NCI-H2107 treated with DMSO at 0.1 percent for 48 hours (cell line): Measurements from ENCODE around the gene MAPK8IP1.

Experiments
- DNase-seq: peaks from one replicate; lab custom pipeline; 2025; ENCODE audit not compliant: unreplicated experiment; lab: John Stamatoyannopoulos, UW

The MAPK8IP1 gene

GRCh38 chr11:45859661-45860140, 25.8 kb upstream of the MAPK8IP1 start:
- DNase-seq: peak; percentile 54

GRCh38 chr11:45860348-45860747, 25.1 kb upstream of the MAPK8IP1 start:
- DNase-seq: no peak

GRCh38 chr11:45860764-45861510, 24.5 kb upstream of the MAPK8IP1 start:
- DNase-seq: no peak

- no peak for DNase-seq
These were observed 21.4 kb upstream of the MAPK8IP1 start for GRCh38 chr11:45864041-45864440.

GRCh38 chr11:45869551-45869950, 15.9 kb upstream of the MAPK8IP1 start:
- no peak for DNase-seq

DNA sequence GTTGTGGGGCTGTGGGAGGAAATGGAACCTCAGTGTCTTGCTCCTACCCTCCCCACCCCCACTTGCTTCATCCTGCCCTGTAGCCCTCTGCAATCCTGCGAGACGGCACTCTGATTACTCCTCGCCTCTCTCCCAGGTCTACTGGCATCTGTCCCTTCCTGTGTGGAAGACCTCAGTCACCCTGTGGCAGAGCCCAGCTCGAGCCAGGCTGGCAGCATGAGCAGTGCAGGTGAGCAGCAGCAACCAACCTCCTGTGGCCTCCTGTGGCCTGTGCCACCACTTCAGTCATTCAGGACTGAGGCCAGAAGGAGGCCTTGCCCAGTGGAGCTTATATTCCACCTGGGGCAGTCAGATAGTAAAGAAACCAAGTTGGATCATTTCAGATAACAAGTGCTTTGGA, 14.7 kb upstream of the MAPK8IP1 start:
- no peak for DNase-seq

- DNase-seq: no peak
These were observed 13.8 kb upstream of the MAPK8IP1 start for GRCh38 chr11:45871638-45872037.

DNA sequence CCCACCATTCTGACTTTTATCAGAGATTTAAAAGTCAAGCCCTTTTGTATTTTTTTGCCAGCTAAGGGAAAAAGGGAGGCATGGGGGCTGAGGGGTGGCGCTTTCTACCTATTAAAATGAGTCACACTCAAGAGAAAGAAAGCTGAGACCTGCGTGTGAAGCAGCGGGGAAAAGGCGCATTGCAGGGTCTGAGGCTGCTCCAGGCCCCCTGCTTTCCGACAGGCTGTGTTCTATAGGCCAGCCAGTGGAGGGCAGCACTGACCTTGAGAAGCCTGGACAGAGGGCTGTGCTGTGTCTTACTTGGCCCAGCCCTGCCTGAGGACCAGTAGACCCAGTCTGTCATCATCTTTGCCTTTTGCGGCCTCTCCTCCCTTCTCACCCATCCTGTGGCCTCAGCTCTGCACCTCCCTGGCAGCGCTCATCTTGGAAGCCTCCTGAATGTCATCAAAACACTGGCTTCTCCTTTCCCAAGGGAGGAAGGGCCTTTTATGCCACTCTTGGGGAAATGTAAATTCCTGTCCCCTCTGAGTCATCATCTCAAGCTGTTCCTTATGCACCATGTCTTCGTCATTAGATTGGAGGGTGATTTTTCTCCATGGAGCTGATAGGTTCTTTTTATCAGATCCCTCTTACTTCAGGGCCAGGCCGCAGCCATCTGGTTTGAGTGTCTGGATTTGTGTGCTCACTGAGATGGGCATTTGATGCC, 12.6 kb upstream of the MAPK8IP1 start:
- DNase-seq: peak; percentile 46

- no peak for DNase-seq
These were observed 9.1 kb upstream of the MAPK8IP1 start for GRCh38 chr11:45876401-45876800.

DNA sequence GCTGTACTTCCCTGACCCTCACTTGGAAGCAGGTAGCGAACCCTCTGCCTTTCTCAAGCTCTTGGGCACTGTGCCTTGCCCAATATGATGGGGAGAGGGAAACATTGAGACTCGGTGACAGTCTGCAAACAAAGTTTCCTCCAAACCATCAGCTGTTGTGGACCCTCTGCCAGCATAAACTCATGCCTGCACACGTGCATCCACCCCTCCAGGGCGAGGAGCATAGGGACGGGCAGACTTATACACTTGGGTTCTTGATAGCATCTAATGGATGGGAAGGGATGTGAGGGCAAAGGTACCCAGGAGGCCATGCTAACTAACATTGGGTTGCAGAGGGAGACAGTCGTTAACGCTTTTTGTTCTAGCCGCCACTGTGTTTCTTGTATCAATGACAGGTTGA, 8.2 kb upstream of the MAPK8IP1 start:
- no peak for DNase-seq

GRCh38 chr11:45877845-45878244, 7.6 kb upstream of the MAPK8IP1 start:
- DNase-seq: no peak

GRCh38 chr11:45879803-45880686, 5.4 kb upstream of the MAPK8IP1 start:
- peak; percentile 24 for DNase-seq

- no peak for DNase-seq
These were observed 4.5 kb upstream of the MAPK8IP1 start for GRCh38 chr11:45880772-45881570.

- no peak for DNase-seq
These were observed 3.6 kb upstream of the MAPK8IP1 start for GRCh38 chr11:45881708-45882368.

GRCh38 chr11:45884596-45885185, 760 bp upstream of the MAPK8IP1 start:
- no peak for DNase-seq

DNA sequence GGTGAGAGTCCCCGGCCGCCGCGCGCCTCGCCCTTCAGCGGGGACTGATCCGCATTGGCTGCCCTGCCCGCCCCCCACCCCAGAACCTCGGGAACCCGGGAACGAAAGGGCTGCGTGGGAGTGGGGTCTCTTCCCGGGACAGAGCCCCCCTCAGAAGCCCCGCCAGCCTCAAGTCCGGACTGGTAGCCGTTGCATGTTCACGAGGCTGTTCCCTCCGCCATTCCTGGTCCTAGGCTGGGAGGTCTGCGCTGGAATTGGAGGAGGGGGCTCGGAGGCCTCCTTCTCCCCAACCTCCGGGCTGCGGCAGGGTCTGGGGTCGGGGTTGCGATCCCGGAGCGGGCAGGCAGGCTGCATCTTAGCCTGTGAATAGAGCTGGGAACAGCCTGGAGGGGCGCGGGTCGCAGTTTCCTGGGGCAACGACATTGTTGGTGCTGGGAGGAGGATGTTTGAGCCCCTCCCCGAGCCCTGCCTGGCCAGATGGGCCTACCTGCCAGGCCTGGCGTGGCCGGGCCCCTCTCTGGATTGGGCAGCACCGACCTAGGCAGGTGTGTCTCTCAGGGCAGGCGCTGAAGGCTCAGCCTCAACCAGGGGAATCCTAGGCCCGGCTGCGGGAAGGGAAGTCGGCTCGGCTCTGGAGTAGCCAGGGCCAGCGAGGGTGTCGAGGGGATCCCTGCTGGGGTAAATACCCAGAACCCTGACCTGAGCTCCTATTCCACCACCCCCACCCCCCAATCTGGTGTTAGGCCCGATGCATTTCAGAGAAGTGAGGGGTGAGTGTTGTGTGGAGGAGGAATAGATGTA, 670 bp downstream of the MAPK8IP1 start:
- no peak for DNase-seq

DNA sequence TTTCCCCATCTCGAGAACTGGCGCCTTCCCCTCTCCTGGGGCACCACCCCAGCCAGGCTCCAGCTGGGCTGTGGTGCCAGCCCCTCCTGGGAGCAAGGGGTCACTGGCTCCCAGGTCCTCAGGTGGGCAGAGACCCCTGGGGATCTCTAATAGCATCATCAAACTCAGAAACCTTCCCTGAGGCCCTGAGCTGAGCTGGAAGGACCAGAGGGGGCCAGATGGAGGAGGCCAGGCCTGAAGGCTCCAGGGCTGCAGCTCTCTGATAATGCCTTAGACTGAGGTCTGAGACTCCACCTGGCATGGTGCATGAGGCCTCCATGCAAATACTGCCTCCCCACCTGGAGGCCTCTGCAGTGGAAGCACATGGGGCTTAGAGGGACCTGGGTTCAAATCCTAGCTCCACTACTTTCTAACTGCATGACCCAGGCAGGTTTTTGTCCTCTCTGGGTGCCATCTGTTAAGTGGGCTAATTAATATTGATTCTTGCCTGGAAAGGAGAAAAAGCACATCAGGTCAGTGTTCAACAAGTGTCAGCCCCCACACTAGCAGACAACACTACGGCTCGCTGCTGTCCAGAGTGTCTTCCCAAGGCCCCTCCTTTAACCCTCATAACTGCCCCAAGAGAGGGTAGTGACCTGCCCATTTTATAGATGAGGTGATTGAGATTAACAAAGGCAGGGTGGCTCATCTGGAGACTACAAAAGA, 1.5 kb downstream of the MAPK8IP1 start:
- DNase-seq: no peak

DNA sequence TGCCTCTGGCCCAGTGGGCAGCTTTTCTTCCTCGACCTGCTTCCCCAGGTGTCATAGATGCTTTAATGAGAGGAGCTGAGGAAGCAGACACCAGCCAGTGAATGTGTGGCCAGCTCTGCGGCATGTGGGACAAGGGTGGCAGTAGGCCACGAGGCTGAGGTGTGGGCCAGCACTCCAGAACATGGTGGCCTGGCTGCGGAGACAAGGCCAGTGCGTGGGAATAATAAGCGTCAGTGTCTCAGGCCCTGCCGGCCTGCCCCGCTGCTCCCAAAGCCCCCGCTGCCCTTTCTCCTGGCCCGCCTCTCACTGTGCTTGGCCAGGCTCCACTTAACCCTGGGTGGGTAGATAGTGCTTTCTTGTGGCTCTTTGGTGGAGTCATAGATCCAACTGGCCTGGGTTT, 2.1 kb downstream of the MAPK8IP1 start:
- DNase-seq: no peak
